ENCODE data around the gene STK32A.
"Not testable (repeated sequence)": the region's sequence is repeated elsewhere in the genome, so short reads cannot be mapped to it uniquely, and the experiment has no call there.

Gene STK32A

GRCh38 chr5:147346006-147346561 lies 111.3 kb downstream of the STK32A start:
- DNase-seq (ENCODE audit: low read depth in 2 of 2), result no peak

DNA sequence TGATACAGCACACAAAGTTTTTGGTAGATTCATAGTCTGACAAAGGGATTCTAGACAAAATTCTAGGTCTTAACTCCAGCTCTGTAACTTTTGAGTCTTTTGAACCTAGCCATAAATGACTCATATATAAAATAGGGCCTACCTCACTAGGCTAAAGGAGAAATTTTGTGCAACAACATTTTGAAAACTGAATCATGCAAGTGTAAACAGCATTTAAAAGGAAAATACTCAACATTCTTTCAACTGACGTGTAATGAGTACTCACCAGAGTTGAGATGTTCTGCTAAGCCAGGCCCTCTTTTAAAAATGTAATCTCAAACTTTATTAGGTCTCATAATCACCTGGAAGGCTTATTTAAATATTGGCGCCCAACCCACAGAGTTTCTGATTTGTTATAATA lies 113.2 kb downstream of the STK32A start:
- no peak for DNase-seq (ENCODE audit: low read depth in 2 of 2)

DNA sequence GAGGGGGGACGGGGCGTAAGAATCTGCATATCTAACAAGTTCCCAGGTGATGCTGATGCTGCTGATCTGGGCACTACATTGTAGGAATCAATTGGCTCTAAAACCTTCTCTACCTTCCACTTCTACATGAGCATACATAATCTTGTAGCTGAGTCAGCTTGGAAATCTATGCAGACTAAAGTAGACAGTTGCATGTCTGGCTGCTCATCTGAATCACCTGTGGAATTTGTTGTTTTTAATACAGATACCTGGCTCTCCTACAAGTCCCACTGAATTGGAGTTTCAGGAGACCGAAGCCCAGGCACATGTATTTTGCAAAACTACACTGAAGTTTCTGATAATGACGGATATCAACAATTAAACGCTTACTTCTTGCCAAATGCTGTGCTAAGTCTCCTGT lies 113.6 kb downstream of the STK32A start:
- no peak for DNase-seq (ENCODE audit: low read depth in 2 of 2)

- DNase-seq (ENCODE audit: low read depth in 2 of 2), result no peak
These were observed 114.4 kb downstream of the STK32A start for GRCh38 chr5:147349241-147349640.

GRCh38 chr5:147359101-147359500 lies 124.3 kb downstream of the STK32A start:
- DNase-seq (ENCODE audit: low read depth in 2 of 2), result no peak

- no peak for DNase-seq (ENCODE audit: low read depth in 2 of 2)
These were observed 124.8 kb downstream of the STK32A start for GRCh38 chr5:147359581-147359980.

- DNase-seq (ENCODE audit: low read depth in 2 of 2), result no peak
These were observed 126.0 kb downstream of the STK32A start for GRCh38 chr5:147360816-147361215.

DNA sequence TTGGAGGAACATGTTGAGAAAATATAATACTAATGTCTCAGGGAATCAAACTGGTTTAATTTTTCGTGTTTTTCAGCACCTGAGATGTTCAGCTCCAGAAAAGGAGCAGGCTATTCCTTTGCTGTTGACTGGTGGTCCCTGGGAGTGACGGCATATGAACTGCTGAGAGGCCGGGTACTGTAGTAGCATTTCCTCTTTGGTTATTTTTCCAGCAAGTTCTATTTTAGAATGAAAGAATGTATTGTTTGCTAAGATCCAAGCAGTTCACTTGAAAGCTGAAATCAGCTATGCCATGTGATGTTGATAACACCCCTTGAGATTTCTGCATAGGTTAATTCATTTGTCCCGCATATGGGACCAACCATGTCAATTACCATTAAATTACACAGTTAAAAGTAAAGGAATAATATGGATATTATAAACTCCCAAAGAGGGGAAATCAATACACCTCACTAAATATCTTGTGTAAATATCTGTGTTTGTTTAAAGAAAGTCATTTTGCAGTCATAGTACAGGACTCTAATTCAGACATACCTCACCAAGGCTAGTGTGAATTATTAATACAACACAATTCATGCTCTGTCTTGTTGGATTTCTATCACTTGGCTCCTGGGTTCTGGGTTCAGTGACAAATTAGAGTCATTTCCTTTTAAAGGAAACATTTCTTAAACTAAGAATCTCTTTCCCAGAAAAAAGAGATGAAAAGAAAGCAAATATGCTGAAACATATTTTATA lies 126.8 kb downstream of the STK32A start:
- DNase-seq (ENCODE audit: low read depth in 2 of 2), result no peak

GRCh38 chr5:147367381-147367780 lies 132.6 kb downstream of the STK32A start:
- DNase-seq (ENCODE audit: low read depth in 2 of 2), result not testable (repeated sequence)

- DNase-seq (ENCODE audit: low read depth in 2 of 2), result no peak
These were observed 135.0 kb downstream of the STK32A start for GRCh38 chr5:147369742-147370374.

- DNase-seq (ENCODE audit: low read depth in 2 of 2), result no peak
These were observed 136.5 kb downstream of the STK32A start for GRCh38 chr5:147371290-147371689.

- DNase-seq (ENCODE audit: low read depth in 2 of 2), result no peak
These were observed 137.4 kb downstream of the STK32A start for GRCh38 chr5:147372191-147372590.

DNA sequence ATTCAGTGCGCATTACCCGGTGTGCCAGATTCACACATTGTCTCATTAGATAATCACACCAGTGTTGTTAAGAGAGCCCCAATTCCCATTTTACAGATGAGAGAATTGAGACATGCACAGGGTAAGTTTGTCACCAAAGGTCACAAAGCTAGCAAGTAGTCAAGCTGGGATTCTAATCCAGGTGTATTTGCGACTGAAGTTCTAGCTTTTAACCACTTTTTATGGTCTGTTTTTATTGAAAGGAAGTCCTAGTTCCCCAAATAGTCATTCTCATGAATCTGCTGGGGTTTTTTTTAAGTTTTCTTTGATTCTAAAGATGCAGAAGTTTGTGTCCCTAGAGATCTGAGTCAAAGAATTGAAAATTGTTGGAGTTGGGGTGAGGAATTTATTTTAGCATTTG lies 138.5 kb downstream of the STK32A start:
- DNase-seq (ENCODE audit: low read depth in 2 of 2), result no peak

DNA sequence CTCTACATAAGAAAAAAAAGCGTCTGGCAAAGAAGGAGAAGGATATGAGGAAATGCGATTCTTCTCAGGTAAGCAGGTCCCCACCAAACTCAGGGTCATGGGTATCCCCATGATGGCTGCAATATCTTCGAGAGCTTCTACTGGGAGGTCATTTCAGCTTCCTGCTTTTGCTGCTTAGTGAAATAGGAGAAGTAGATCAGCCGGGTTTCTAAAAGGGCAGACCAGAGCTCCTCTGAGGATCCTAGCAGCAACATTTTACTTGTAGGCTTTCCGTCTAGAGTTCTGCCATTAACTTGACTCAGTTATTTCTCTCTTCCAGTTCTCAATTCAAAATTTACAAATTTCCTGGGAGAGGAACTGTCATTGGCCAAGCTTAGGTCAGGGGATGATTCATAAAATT lies 140.3 kb downstream of the STK32A start:
- no peak for DNase-seq (ENCODE audit: low read depth in 2 of 2)

GRCh38 chr5:147377682-147378081 lies 142.9 kb downstream of the STK32A start:
- no peak for DNase-seq (ENCODE audit: low read depth in 2 of 2)

GRCh38 chr5:147381555-147381954 lies 146.7 kb downstream of the STK32A start:
- DNase-seq (ENCODE audit: low read depth in 2 of 2), result no peak

DNA sequence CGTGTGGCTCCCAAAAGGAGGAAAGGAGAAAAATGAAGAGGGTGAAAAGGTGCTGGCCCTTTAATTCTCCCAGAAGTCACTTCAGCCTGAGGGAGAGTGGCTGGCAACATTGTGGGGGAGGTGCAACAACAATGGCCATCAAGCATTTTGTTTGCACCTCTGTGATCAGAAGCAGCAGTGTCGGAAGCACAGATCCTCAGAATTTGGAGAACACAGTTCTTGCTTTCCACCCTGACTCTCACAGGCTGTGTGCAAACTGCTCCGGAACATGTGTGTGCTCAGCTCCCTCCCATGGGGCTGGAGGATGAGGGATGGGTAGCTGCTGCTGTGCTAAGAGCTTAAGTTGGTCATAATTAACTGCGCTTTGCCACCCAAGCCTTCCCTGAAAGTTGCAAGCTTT lies 147.9 kb downstream of the STK32A start:
- no peak for DNase-seq (ENCODE audit: low read depth in 2 of 2)

DNA sequence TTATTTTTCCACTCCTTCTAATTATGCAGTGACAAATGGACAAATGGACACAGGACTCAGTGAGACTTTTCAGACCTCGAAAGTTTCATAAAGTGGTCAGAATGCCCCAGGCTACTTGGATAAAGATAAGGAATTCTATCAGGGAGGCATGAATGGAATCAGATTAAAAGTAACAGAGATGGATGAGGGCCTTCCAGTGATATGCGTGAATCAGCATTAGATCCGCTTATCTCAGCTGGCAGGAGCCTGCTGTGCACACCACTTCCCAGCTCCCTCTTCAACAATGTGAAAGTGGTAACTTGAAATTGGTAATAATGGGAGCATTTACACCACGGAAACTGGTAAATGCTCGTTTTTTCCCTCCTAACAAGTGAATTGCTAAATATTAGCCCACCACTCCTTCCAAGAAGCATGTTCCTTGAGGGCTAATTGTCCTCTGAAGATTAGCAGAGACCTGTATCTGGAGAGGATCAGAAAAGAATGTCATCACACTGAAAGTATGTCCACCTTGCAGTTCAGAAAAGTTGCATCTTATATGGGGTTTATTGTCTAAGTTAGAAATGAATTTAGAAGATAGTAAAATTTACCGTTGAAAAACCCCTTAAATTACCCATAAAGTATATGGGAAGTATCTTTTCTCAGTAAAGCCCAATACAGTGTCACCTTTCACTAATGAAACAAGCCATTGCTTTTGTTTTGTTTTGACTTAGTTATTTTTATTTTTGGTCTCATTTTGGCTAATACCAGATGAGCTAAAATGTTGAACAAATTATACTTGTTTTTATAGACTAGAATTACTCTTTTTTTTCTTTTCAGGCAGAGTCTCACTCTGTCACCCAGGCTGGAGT lies 149.7 kb downstream of the STK32A start:
- no peak for DNase-seq (ENCODE audit: low read depth in 2 of 2)

- no peak for DNase-seq (ENCODE audit: low read depth in 2 of 2)
These were observed 152.3 kb downstream of the STK32A start for GRCh38 chr5:147387109-147387508.

- DNase-seq (ENCODE audit: low read depth in 2 of 2), result no peak
These were observed 153.6 kb downstream of the STK32A start for GRCh38 chr5:147388184-147389108.

- no peak for DNase-seq (ENCODE audit: low read depth in 2 of 2)
These were observed 155.9 kb downstream of the STK32A start for GRCh38 chr5:147390654-147391225.
